Umbilical cord (tissue), 2 donors: ENCODE data around the gene DPYD. TPM values are rescaled to one million over a fixed set of nuclear protein-coding genes. Genes with fewer than 3 reads are reported as not detected.

Experiments
- DNase-seq: peaks from one replicate; pipeline ENCODE4 v3.0.0-alpha.2; 2015; ENCODE audit warnings: low spot score
- total RNA-seq: library from RNA; depleted of rRNA; stranded (reverse); fragments of >200 nt; gene quantifications from one replicate; pipeline ENCODE4 v1.2.3, GENCODE V29; 2014; ENCODE audit warnings: low replicate concordance; ENCODE audit not compliant: insufficient read depth

DPYD gene
- total RNA-seq, 1 donor from 2014 or later, result 24.1 TPM

GRCh38 chr1:97907886-97908285, 12.9 kb downstream of the DPYD start:
- no peak for DNase-seq

- no peak for DNase-seq
Measured at GRCh38 chr1:97906567-97907241, 14.1 kb downstream of the DPYD start.

DNA sequence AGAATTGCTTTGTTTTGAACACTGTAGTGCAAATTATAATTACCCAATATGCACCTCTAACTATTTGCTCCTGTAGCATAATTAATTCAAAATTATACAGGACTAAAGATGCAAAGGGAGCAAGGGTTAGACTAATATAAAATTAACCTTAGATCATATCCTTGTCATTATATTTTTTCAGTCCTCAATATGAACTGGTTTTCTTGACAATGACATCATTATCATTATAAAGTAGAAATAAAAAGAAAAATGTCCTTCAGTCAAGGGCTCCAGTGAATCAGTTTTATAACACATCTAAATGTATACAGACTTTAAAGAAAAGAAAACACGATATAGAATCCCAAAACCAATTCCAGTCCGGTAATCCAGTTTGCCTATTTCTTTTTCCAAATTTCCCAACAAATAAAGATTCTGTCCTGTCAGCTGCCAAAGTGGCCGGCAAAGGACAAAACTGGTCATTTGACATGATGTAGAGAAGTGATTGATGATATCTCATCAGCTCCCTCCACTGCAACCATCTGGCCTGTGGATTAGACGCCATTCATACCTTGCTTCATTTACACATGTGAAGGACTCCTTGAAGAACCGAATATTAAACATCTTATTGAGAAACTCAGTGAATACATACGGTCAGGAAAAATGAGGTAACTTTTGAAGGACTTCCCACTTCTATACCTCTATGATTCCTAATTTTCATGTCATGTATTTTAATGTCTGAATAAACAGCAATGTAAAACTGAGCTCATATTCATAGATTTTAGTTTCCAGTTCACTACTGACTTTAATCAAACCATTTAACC, 15.5 kb downstream of the DPYD start:
- DNase-seq, result no peak

DNA sequence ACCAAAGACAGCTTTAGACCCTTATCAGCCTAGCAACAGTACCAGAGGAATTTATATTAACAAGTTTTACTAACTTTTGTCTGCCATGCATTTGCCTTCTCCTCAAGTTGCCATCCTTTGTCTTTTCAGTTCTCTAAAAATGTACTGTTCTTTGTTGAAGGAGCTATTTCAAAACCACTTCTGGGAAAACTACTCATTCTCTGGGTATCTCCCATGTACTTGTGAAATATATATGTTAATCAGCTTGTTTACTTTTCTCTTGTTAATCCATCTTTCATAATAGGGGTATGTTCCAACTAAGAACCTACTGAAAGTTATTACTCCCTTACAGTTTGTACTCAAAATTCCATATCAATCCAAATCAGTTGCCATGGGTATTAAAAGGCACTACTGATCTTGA, 16.3 kb downstream of the DPYD start:
- DNase-seq, result no peak

- no peak for DNase-seq
Measured at GRCh38 chr1:97903626-97904025, 17.2 kb downstream of the DPYD start.

DNA sequence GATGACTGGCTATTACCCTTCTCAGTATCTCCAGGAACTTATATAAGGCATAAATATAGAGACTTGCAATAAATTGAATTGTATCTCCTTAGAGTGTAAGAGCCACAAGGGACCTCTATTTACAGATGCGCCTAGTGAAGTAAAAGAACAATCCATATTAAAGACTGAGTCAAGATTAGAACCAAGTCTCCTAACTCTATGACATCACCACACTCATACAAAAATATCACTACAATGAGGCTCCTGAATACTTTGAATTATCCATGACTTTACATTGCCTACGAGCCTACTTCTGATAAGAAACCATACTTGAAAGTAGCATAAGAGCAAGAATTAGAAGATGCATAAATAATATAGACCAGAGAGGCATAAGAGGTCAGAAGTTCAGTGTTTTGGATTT, 18.8 kb downstream of the DPYD start:
- peak; percentile 5 for DNase-seq

- no peak for DNase-seq
Measured at GRCh38 chr1:97901017-97901658, 19.7 kb downstream of the DPYD start.

GRCh38 chr1:97898948-97899347, 21.9 kb downstream of the DPYD start:
- no peak for DNase-seq

- DNase-seq, result no peak
Measured at GRCh38 chr1:97895278-97895677, 25.6 kb downstream of the DPYD start.

GRCh38 chr1:97893844-97894243, 27.0 kb downstream of the DPYD start:
- DNase-seq, result no peak

- DNase-seq, result no peak
Measured at GRCh38 chr1:97886199-97886598, 34.6 kb downstream of the DPYD start.

GRCh38 chr1:97883823-97884222, 37.0 kb downstream of the DPYD start:
- no peak for DNase-seq

GRCh38 chr1:97877307-97877706, 43.5 kb downstream of the DPYD start:
- no peak for DNase-seq

DNA sequence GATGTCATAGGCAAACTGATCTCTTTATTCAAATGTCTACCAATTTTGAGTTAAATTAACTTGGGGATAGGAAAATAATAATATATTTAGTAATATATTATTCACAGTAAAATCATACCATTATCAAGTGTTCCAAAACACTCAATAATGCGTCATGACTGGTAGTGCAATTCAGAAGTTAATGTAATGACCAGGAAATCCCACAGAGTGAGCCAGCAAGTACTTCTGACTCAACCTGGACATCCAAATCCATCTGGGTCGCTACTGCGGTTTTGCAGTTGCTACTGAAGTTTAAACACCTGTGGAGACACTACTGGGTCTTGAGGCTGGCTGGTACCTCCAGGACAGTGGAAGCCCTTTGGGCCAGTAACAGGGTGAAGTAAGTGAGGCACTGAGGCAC, 44.8 kb downstream of the DPYD start:
- no peak for DNase-seq

GRCh38 chr1:97870589-97870988, 50.2 kb downstream of the DPYD start:
- no peak for DNase-seq

GRCh38 chr1:97869441-97869840, 51.4 kb downstream of the DPYD start:
- DNase-seq, result no peak

DNA sequence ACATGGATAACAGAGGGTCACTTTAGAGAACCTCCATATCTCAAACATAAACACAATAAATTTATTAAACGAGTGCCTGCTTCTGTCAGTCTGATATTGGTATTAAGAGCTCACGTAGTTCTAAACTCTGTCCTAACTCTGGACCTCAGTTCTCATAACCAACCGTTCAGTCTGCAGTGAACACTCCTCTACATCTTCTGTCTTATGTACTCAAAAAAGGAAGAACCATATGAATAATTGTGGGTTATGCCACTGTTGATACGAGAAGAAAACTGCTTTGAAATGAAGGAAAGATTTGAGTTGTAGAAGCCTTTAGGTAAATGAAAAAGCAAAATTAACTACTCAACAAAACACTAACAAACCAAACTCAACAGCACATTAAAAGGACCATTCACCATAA, 53.7 kb downstream of the DPYD start:
- no peak for DNase-seq

- DNase-seq, result no peak
Measured at GRCh38 chr1:97864615-97865014, 56.2 kb downstream of the DPYD start.

DNA sequence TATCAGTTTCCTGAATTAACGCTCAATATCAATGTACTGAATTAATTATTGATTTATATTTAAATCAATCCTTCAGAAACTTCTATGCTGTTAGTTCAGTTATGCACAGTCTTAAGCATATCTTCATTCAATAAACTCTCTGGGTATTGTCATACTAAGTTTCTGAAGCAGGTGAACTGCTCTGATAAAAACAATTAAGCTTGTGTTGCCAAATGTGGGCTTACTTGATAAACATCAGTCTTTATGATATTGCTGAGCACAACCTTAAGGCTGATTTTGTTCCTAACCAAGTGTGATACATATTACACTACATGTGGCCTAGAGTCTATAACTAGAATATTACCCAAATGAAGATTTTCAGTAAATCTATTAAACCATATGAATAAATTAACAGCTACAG, 67.6 kb downstream of the DPYD start:
- DNase-seq, result no peak

DNA sequence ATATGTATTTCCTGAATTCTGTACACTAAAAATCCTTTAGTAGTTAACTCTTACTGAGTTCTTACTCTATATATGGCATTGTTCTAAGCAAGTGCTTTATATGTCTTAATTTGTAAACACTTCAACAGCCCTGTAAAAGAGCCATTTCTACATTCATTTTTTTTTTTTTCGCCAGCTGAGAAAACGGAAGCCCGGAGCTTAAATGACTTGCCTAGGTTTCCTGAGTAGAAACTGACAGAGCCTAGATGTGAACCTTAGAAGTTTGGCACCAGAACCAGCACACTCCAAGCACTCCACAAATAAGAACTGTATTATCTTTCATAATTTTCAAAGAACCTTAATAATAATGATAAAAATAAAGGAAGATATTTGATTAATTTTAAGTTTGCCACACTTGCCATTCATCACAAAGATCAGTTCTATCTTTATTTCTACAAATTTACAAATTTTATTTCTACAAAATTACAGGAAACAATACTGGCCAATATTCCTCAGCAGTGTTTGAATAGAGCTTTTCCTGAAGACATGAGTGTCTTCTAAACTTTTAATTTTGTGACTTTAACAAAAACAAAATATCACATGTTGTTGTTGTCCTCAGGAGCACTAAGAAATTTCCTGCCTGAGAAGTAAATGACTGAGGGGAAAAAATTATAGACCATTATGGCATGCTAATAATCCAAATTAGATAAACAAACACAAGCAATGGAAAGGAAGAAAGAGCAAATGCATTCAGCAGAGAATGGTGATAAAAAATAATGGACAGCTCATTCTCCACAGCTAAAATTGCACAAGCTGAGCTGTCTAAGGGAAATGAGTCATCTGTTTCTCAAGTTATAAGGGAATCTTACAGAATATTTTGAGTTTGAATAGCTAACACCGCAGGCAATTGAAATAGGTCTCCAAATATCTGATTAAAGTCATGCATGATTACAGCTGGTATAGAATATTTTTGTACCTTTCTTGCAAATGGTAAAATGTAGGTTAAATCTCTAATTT, 71.2 kb downstream of the DPYD start:
- DNase-seq, result peak; percentile 66

DNA sequence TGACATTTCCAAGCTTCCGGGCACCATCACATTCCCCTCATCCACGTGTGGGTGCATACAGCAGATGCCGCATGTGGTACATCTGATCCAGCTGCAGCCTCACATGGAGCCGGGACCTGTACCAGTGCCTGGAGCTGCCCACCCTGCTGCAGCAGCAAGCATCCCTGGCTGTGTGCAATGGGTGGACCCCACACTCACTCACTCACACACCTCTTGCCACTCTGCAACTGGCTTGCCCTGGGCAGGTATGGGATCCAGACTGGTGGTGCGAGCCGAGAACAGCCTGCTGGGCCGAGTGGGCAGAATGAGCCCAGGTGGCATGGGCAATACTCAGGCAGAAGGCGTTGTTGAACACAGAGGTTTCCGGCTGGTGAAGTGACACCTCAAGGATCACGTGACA, 75.0 kb downstream of the DPYD start:
- no peak for DNase-seq
